Gastroesophageal sphincter (tissue), 3 donors: Measurements from ENCODE around the gene CADPS2.

Source experiments
- CTCF ChIP-seq, 4 experiments: fragments of 200-600 bp in 2 of 4; fragments of 450-650 bp in 2 of 4; sonication (generic) in 1 of 4; IDR thresholded peaks; one replicate each; pipeline ENCODE4 v1.5.1; 2017 to 2019; ENCODE audit warnings: antibody characterized with exemption in 4 of 4, mild to moderate bottlenecking in 2 of 4, moderate library complexity in 2 of 4
- EP300 ChIP-seq: sonication (generic); formaldehyde crosslinking; IDR thresholded peaks from one replicate; pipeline ENCODE4 v1.6.1; 2017; ENCODE audit warnings: antibody characterized with exemption, mild to moderate bottlenecking
- POLR2A ChIP-seq, 2 donors: fragments of 450-650 bp; IDR thresholded peaks; one replicate each; pipeline ENCODE4 v1.6.1; 2017; ENCODE audit warnings: antibody characterized with exemption in 2 of 2, mild to moderate bottlenecking in 2 of 2, moderate library complexity in 1 of 2
- POLR2AphosphoS5 ChIP-seq: sonication (generic); formaldehyde crosslinking; IDR thresholded peaks from one replicate; pipeline ENCODE4 v1.6.1; 2017; ENCODE audit warnings: antibody characterized with exemption

- TF ChIP-seq CTCF (IDR thresholded peaks at IDR 0.05) (no peak), POLR2A (IDR thresholded peaks at IDR 0.05) (no peak), POLR2AphosphoS5 (no peak), EP300 (no peak)
Measured at GRCh38 chr7:122492007-122492406, 394.3 kb downstream of the CADPS2 start.
